BJ (cell line): ENCODE results near the gene TTC13. TPM values are rescaled to one million over a fixed set of nuclear protein-coding genes. Genes with fewer than 3 reads are reported as not detected.
A peak's percentile ranks its signal among the peaks of the same experiment; 100 is the strongest.

Experiments
- CTCF ChIA-PET: fragments of 350-600 bp; formaldehyde crosslinking; extraction: SDS; loops from one replicate; lab custom pipeline; 2021; ENCODE audit warnings: antibody characterized with exemption, inconsistent platforms; lab: Yijun Ruan, JAX
- POLR2A ChIA-PET: fragments of 300-600 bp; sonication (Branson Sonifier 250); formaldehyde crosslinking; extraction: SDS; loops from one replicate; lab custom pipeline; 2021; ENCODE audit warnings: antibody characterized with exemption; lab: Charles Lee
- DNase-seq: peaks from one replicate; pipeline ENCODE4 v3.0.0-alpha.2; 2011; ENCODE audit warnings: low read depth
- H3K27me3 ChIP-seq: 2 replicates; pipeline ENCODE4 v1.6.0; 2011; ENCODE audit warnings: low read length; ENCODE audit not compliant: control insufficient read depth, insufficient read depth
- H3K36me3 ChIP-seq: 2 replicates; pipeline ENCODE4 v1.5.1; 2011; ENCODE audit warnings: low read length; ENCODE audit not compliant: control insufficient read depth, insufficient read depth
- H3K4me3 ChIP-seq: 2 replicates; pipeline ENCODE4 v1.5.1; 2011; ENCODE audit warnings: low read depth, mild to moderate bottlenecking, control low read depth, low read length
- polyA plus RNA-seq: library from polyadenylated mRNA; depleted of rRNA; stranded (reverse); fragments of >200 nt; gene quantifications from 2 replicates; pipeline ENCODE4 v1.2.3, GENCODE V29; 2011
- TF ChIP-seq, protein P1 (sequence below): IDR thresholded peaks from 2 replicates; pipeline ENCODE4 v1.5.1; 2011; ENCODE audit warnings: low read depth, mild to moderate bottlenecking, control low read depth, inconsistent platforms, low read length, moderate library complexity; ENCODE audit not compliant: insufficient read depth

Gene TTC13
- polyA plus RNA-seq, 1 experiment: 7.4 TPM

DNA sequence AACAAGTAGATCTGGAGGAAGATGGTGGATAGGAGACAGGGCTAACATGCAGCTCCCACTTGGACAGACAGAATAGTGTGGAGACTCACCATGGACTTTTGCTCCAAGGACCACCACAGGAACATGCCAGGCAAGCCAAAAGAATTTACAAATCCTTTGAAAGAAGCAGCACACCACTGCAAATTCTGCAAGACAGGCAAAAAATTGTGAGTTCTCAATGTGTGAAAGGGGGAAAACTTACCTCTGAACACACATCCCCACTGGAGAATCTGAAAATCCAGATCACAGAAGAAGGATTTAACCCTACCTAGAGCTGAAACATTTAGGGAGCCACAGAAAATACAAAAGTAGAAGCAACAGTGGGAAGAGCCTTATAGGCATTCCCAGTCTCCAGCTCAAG, 23.2 kb upstream of the TTC13 start:
- peaks cover 29% of the 10 kb centered on the region for H3K36me3 ChIP-seq
- no peak overlapping the region for H3K4me3 ChIP-seq
- H3K27me3 ChIP-seq: no peaks in the 10 kb centered on the region
- no peak for DNase-seq
- TF ChIP-seq, protein P1, sequence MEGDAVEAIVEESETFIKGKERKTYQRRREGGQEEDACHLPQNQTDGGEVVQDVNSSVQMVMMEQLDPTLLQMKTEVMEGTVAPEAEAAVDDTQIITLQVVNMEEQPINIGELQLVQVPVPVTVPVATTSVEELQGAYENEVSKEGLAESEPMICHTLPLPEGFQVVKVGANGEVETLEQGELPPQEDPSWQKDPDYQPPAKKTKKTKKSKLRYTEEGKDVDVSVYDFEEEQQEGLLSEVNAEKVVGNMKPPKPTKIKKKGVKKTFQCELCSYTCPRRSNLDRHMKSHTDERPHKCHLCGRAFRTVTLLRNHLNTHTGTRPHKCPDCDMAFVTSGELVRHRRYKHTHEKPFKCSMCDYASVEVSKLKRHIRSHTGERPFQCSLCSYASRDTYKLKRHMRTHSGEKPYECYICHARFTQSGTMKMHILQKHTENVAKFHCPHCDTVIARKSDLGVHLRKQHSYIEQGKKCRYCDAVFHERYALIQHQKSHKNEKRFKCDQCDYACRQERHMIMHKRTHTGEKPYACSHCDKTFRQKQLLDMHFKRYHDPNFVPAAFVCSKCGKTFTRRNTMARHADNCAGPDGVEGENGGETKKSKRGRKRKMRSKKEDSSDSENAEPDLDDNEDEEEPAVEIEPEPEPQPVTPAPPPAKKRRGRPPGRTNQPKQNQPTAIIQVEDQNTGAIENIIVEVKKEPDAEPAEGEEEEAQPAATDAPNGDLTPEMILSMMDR: no peak
- ChIA-PET CTCF (interaction anchor here (0.6 kb wide), 1 partner anchor 419 kb away, joined by 4 read pairs; no protein-coding TSS in a partner anchor), POLR2A (no interaction called here)

DNA sequence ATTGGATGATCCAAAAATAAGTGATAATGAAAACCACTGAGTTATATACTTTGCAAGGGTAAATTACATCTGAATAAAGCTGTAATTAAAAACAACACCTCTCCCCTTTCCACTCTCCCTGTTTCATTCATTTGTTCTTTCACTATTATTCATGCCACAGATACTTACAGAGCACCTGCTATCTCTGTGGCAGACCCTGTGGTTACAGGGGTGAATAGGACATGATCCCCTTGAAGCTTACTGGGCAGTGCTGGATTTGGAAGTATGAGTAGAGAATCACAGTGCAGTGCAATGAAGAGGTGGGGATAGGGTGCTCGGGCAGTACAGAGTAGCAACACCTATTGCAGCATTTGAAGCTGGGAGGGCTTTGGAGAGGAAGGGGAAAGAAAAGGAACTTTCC, 22.0 kb upstream of the TTC13 start:
- H3K36me3 ChIP-seq: peaks cover 33% of the 10 kb centered on the region
- no peak for DNase-seq
- no peak overlapping the region for H3K4me3 ChIP-seq
- TF ChIP-seq, protein P1: no peak
- no peaks in the 10 kb centered on the region for H3K27me3 ChIP-seq
- CTCF ChIA-PET: no interaction called here
- POLR2A ChIA-PET: no interaction called here

DNA sequence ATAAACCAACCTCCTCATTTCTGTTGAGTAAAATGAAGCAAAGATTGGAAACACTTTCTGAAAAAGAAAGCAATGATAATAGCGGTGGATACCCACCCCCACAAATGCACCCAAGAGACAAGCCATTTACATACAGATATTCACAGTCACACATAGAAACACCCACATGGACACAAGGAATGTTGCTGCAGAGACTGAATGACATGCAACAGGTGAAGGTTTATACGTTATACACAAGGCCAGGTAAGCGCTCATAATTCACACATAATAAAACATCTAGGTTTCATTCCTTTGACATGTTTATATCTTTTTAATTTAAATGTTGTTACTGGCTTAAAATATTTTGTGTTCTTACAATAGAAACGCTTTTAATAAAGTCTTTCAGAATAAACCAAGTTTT, 21.5 kb upstream of the TTC13 start:
- Histone ChIP-seq H3K27me3 (no peaks in the 10 kb centered on the region), H3K36me3 (peaks cover 33% of the 10 kb centered on the region), H3K4me3 (no peak overlapping the region)
- CTCF ChIA-PET: no interaction called here
- TF ChIP-seq, protein P1: no peak
- POLR2A ChIA-PET: no interaction called here
- no peak for DNase-seq

DNA sequence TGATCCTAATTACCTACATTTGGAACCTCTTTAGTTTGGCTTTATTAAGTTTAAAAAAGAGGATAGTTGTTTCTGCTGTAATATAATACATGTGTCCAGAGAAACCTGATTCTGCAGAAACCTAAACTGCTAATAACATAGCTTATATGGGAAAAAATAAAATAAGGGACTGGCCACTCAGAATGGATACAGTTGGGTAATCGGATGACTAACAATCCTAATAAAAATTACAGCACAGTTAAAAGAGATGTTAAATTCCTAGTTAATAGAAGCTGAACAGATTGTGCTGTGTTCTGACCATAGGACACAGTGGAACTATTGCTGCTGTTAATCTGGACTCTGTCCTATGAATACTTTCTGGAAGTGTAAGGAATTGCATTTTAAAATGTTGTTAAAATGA, 16.2 kb upstream of the TTC13 start:
- POLR2A ChIA-PET: no interaction called here
- CTCF ChIA-PET: no interaction called here
- peak; percentile 26 for DNase-seq

DNA sequence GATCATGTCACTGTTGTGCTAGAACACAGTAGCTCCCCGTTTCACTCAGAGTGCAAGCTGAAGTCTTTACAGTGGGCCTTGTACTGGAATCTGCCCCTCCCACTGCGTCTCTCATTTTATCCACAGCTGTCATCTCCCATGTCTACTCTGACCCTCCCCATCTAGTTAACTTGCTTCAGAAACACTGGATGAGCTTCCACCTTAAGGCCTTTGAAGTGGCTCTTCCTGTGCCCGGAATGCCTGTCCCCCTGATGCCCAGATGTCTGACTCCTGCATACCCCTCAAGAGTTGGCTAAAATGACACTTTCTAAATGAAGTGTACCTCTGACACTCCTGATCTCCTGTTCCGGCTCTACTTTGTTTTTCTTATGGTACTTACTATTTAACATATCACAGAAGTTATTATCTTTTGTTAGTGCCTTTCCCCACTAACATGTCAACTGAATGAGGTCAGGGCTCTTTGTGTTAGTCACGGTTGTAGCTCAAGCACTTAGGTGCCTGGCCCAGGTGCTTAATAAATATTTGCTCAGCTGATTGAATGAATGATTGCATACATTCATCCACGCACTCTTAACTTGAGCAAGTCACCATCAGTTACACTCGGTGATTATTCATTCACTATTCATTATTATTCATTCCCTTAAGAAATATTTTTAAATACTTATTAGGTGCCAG, 13.6 kb upstream of the TTC13 start:
- no peak for DNase-seq
- Histone ChIP-seq H3K27me3 (no peaks in the 10 kb centered on the region), H3K36me3 (peaks cover 9% of the 10 kb centered on the region), H3K4me3 (no peak overlapping the region)
- TF ChIP-seq, protein P1: no peak
- ChIA-PET CTCF (no interaction called here), POLR2A (no interaction called here)

More for the DNA sequence above, 16.2 kb upstream of the TTC13 start:
- TF ChIP-seq, protein P1: no peak
- Histone ChIP-seq H3K4me3 (no peak overlapping the region), H3K36me3 (peaks cover 27% of the 10 kb centered on the region), H3K27me3 (no peaks in the 10 kb centered on the region)
